AG04450 (cell line): ENCODE data around the gene MAP3K15. TPM values are rescaled to one million over a fixed set of nuclear protein-coding genes. Genes with fewer than 3 reads are reported as not detected.

Experiments used
- CTCF ChIA-PET: fragments of 300-600, 350-600 bp; formaldehyde crosslinking; extraction: SDS; loops from one replicate; lab custom pipeline; 2022; ENCODE audit warnings: antibody characterized with exemption, inconsistent platforms; lab: Charles Lee
- POLR2A ChIA-PET: fragments of 350-600 bp; formaldehyde crosslinking; extraction: SDS; loops from one replicate; lab custom pipeline; 2021; ENCODE audit warnings: antibody characterized with exemption, inconsistent platforms; lab: Yijun Ruan, JAX
- DNase-seq: peaks from one replicate; pipeline ENCODE4 v3.0.0-alpha.2; 2011; ENCODE audit warnings: low read depth, low spot score
- H3K27ac ChIP-seq: one replicate; pipeline ENCODE4 v1.5.1; 2012; ENCODE audit warnings: low read depth, low read length, control low read depth
- H3K27me3 ChIP-seq: one replicate; pipeline ENCODE4 v1.6.0; 2012; ENCODE audit warnings: low read length; ENCODE audit not compliant: control insufficient read depth, insufficient read depth
- H3K4me3 ChIP-seq: 2 replicates; pipeline ENCODE4 v1.5.1; 2011; ENCODE audit warnings: mild to moderate bottlenecking, low read depth, low read length, control low read depth
- H3K9me3 ChIP-seq: 2 replicates; pipeline ENCODE4 v1.5.1; 2012; ENCODE audit warnings: low read length; ENCODE audit not compliant: control insufficient read depth, insufficient read depth
- polyA minus RNA-seq: library from RNA; depleted of rRNA, polyadenylated mRNA; stranded (reverse); fragments of >200 nt; gene quantifications from 2 replicates; pipeline ENCODE4 v1.2.3, GENCODE V29; 2011; rRNA and poly(A)+ RNA removed
- polyA plus RNA-seq: library from polyadenylated mRNA; depleted of rRNA; stranded (reverse); fragments of >200 nt; gene quantifications from 2 replicates; pipeline ENCODE4 v1.2.3, GENCODE V29; 2011; rRNA removed
- TF ChIP-seq, protein P1 (sequence below): IDR thresholded peaks from 2 replicates; pipeline ENCODE4 v1.5.1; 2011; ENCODE audit warnings: low read depth, low read length, control low read depth, inconsistent platforms

MAP3K15 gene, protein sequence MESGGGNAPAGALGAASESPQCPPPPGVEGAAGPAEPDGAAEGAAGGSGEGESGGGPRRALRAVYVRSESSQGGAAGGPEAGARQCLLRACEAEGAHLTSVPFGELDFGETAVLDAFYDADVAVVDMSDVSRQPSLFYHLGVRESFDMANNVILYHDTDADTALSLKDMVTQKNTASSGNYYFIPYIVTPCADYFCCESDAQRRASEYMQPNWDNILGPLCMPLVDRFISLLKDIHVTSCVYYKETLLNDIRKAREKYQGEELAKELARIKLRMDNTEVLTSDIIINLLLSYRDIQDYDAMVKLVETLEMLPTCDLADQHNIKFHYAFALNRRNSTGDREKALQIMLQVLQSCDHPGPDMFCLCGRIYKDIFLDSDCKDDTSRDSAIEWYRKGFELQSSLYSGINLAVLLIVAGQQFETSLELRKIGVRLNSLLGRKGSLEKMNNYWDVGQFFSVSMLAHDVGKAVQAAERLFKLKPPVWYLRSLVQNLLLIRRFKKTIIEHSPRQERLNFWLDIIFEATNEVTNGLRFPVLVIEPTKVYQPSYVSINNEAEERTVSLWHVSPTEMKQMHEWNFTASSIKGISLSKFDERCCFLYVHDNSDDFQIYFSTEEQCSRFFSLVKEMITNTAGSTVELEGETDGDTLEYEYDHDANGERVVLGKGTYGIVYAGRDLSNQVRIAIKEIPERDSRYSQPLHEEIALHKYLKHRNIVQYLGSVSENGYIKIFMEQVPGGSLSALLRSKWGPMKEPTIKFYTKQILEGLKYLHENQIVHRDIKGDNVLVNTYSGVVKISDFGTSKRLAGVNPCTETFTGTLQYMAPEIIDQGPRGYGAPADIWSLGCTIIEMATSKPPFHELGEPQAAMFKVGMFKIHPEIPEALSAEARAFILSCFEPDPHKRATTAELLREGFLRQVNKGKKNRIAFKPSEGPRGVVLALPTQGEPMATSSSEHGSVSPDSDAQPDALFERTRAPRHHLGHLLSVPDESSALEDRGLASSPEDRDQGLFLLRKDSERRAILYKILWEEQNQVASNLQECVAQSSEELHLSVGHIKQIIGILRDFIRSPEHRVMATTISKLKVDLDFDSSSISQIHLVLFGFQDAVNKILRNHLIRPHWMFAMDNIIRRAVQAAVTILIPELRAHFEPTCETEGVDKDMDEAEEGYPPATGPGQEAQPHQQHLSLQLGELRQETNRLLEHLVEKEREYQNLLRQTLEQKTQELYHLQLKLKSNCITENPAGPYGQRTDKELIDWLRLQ (N-terminal part only)
- 0.35 and 0.38 TPM in 2 replicates for polyA plus RNA-seq
- polyA minus RNA-seq, result 0.37 and 0.74 TPM in 2 replicates

DNA sequence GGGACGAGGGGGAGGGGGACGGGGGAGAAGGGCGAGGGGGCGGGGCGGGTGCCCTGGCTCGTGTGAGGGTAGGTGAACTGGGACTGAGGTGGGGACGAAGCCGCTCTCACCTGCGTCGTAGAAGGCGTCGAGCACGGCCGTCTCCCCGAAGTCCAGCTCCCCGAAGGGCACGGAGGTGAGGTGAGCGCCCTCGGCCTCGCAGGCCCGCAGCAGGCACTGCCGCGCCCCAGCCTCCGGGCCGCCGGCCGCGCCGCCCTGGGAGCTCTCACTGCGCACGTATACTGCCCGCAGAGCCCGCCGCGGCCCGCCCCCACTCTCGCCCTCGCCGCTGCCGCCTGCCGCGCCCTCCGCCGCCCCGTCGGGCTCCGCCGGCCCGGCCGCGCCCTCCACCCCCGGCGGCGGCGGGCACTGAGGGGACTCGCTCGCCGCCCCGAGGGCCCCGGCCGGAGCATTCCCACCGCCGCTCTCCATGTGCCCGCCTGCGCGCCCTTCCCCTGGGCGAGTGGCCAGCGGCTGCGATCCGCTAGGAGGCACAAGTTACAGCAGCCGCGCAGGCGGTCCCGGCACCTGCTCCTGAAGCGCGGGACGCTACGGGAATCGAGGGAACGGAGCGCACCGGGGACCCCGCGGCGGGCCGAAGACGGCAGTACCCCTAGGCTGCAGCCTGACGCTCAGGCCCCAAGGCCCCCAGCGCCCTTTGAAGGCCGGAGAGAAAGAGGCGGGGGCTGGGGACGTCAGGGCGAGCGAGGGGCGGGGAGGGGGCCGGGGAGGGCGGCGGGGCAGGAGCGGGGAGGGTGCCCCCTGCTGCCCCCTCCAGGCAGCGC, at the start of gene MAP3K15:
Gene MAP3K15 (minus strand): TSS at position 718 of the 824 bp plus-strand sequence. CDS start 247 bp downstream, at position 471.
- Histone ChIP-seq H3K4me3 (0 out of 2 replicates have a peak within 1 kb of the TSS, but pooled peaks have one; percentile 4), H3K27me3 (peaks cover 3% of the 10 kb centered on the region), H3K27ac (no peak within 1 kb of the TSS), H3K9me3 (no peaks in the 10 kb centered on the region)
- ChIA-PET POLR2A (no interaction called here), CTCF (interaction anchor here (0.6 to 1.0 kb wide), 2 partner anchors 132 to 608 kb away, joined by 5 read pairs; no protein-coding TSS in a partner anchor)
- TF ChIP-seq, protein P1, sequence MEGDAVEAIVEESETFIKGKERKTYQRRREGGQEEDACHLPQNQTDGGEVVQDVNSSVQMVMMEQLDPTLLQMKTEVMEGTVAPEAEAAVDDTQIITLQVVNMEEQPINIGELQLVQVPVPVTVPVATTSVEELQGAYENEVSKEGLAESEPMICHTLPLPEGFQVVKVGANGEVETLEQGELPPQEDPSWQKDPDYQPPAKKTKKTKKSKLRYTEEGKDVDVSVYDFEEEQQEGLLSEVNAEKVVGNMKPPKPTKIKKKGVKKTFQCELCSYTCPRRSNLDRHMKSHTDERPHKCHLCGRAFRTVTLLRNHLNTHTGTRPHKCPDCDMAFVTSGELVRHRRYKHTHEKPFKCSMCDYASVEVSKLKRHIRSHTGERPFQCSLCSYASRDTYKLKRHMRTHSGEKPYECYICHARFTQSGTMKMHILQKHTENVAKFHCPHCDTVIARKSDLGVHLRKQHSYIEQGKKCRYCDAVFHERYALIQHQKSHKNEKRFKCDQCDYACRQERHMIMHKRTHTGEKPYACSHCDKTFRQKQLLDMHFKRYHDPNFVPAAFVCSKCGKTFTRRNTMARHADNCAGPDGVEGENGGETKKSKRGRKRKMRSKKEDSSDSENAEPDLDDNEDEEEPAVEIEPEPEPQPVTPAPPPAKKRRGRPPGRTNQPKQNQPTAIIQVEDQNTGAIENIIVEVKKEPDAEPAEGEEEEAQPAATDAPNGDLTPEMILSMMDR, result no peak
- no peak for DNase-seq

GRCh38 chrX:19564606-19565005, 49.3 kb upstream of the MAP3K15 start:
- no peak overlapping the region for H3K27ac ChIP-seq
- CTCF ChIA-PET, result no interaction called here
- POLR2A ChIA-PET, result no interaction called here
- TF ChIP-seq, protein P1, result no peak
- H3K27me3 ChIP-seq, result no peaks in the 10 kb centered on the region
- H3K4me3 ChIP-seq, result no peak overlapping the region
- H3K9me3 ChIP-seq, result no peaks in the 10 kb centered on the region
- no peak for DNase-seq

- no peaks in the 10 kb centered on the region for H3K9me3 ChIP-seq
- ChIA-PET POLR2A (no interaction called here), CTCF (no interaction called here)
- no peaks in the 10 kb centered on the region for H3K27me3 ChIP-seq
- no peak overlapping the region for H3K27ac ChIP-seq
- H3K4me3 ChIP-seq, result no peak overlapping the region
- no peak for DNase-seq
- TF ChIP-seq, protein P1, result no peak
Measured at GRCh38 chrX:19563746-19564145, 48.4 kb upstream of the MAP3K15 start.

GRCh38 chrX:19563327-19563726, 48.0 kb upstream of the MAP3K15 start:
- ChIA-PET CTCF (no interaction called here), POLR2A (no interaction called here)
- no peaks in the 10 kb centered on the region for H3K9me3 ChIP-seq
- H3K4me3 ChIP-seq, result no peak overlapping the region
- DNase-seq, result no peak
- no peak overlapping the region for H3K27ac ChIP-seq
- no peaks in the 10 kb centered on the region for H3K27me3 ChIP-seq
- TF ChIP-seq, protein P1, result no peak
